GM23248 (cell line): ENCODE results near the gene CPSF4L.

Experiments used
- EZH2 ChIP-seq: fragments of 200-600 bp; sonication (generic); IDR thresholded peaks from 2 replicates; pipeline ENCODE4 v1.6.1; 2018; ENCODE audit warnings: antibody characterized with exemption, mild to moderate bottlenecking; ENCODE audit not compliant: insufficient read depth, poor library complexity, severe bottlenecking
- EZH2phosphoT487 ChIP-seq: fragments of 200-600 bp; sonication (generic); IDR thresholded peaks from 2 replicates; pipeline ENCODE4 v1.6.1; 2018; ENCODE audit warnings: antibody characterized with exemption, moderate library complexity, mild to moderate bottlenecking, low read depth; ENCODE audit not compliant: insufficient read depth

- TF ChIP-seq EZH2phosphoT487 (no peak), EZH2 (no peak)
These were observed 46.5 kb upstream of the CPSF4L start for GRCh38 chr17:73308017-73308823.
